GM23338 (cell line): ENCODE data around the gene MRPS10. TPM values are rescaled to one million over a fixed set of nuclear protein-coding genes. Genes with fewer than 3 reads are reported as not detected.
A peak's percentile ranks its signal among the peaks of the same experiment; 100 is the strongest.

Experiments
- ATAC-seq: fragments of 200-7000 bp; cut with Tn5 transposase; 3 replicates; pipeline ENCODE4 v1.9.1; 2020
- DNase-seq: peaks from one replicate; pipeline ENCODE4 v3.0.0-alpha.2; 2015; ENCODE audit warnings: low spot score
- H2AFZ ChIP-seq: fragments of 200-600 bp; sonication (generic); 2 replicates; pipeline ENCODE4 v1.8.0; 2016; ENCODE audit warnings: antibody characterized with exemption, mild to moderate bottlenecking, moderate library complexity
- H3F3A ChIP-seq: fragments of 200-600 bp; sonication (generic); replicated peaks from 2 replicates; pipeline ENCODE4 v1.8.0; 2017; ENCODE audit warnings: antibody characterized with exemption, mixed run types, low read depth
- H3K27ac ChIP-seq: fragments of 200-600 bp; sonication (generic); 2 replicates; pipeline ENCODE4 v1.6.1; 2016; ENCODE audit warnings: low read depth
- H3K27me3 ChIP-seq: fragments of 200-600 bp; sonication (generic); 2 replicates; pipeline ENCODE4 v1.8.0; 2016; ENCODE audit warnings: mild to moderate bottlenecking, mixed run types, moderate library complexity; ENCODE audit not compliant: insufficient read depth
- H3K36me3 ChIP-seq: fragments of 200-600 bp; sonication (generic); 2 replicates; pipeline ENCODE4 v1.8.0; 2016; ENCODE audit warnings: mild to moderate bottlenecking; ENCODE audit not compliant: insufficient read depth
- H3K4me1 ChIP-seq: fragments of 200-600 bp; sonication (generic); 2 replicates; pipeline ENCODE4 v1.8.0; 2016; ENCODE audit warnings: mild to moderate bottlenecking, moderate library complexity; ENCODE audit not compliant: insufficient read depth
- H3K4me2 ChIP-seq: fragments of 200-600 bp; sonication (generic); 2 replicates; pipeline ENCODE4 v1.7.1; 2017; ENCODE audit warnings: mixed run types
- H3K4me3 ChIP-seq: fragments of 200-600 bp; sonication (generic); 2 replicates; pipeline ENCODE4 v1.6.1; 2016; ENCODE audit warnings: mixed run types
- H3K79me2 ChIP-seq: fragments of 200-600 bp; sonication (generic); replicated peaks from 2 replicates; pipeline ENCODE4 v1.8.0; 2017; ENCODE audit warnings: mild to moderate bottlenecking; ENCODE audit not compliant: insufficient read depth
- H3K9me2 ChIP-seq: fragments of 200-600 bp; sonication (generic); 2 replicates; pipeline ENCODE4 v1.8.0; 2017; ENCODE audit not compliant: insufficient read depth
- H4K20me1 ChIP-seq: fragments of 200-600 bp; sonication (generic); replicated peaks from 2 replicates; pipeline ENCODE4 v1.8.0; 2017; ENCODE audit warnings: mild to moderate bottlenecking; ENCODE audit not compliant: insufficient read depth
- H3K27ac Mint-ChIP-seq: 2 replicates; pipeline ENCODE4 v1.8.0; 2020; ENCODE audit warnings: inconsistent platforms, mild to moderate bottlenecking, moderate library complexity, mixed read lengths
- H3K27me3 Mint-ChIP-seq: 3 replicates; pipeline ENCODE4 v1.8.0; 2022; ENCODE audit warnings: low read depth, mild to moderate bottlenecking, moderate library complexity, mixed read lengths, inconsistent platforms; ENCODE audit not compliant: insufficient read depth, poor library complexity
- H3K36me3 Mint-ChIP-seq: 3 replicates; pipeline ENCODE4 v1.8.0; 2021; ENCODE audit warnings: low read depth, mild to moderate bottlenecking, inconsistent platforms, moderate library complexity, mixed read lengths
- H3K4me1 Mint-ChIP-seq: 3 replicates; pipeline ENCODE4 v1.8.0; 2020; ENCODE audit warnings: mild to moderate bottlenecking, inconsistent platforms, mixed read lengths
- H3K4me3 Mint-ChIP-seq: 3 replicates; pipeline ENCODE4 v1.8.0; 2021; ENCODE audit warnings: moderate library complexity, mild to moderate bottlenecking, inconsistent platforms, mixed read lengths
- H3K9me3 Mint-ChIP-seq: 3 replicates; pipeline ENCODE4 v1.8.0; 2020; ENCODE audit warnings: moderate library complexity, mild to moderate bottlenecking, inconsistent platforms, mixed read lengths
- CREB1 ChIP-seq: fragments of 250-450 bp; sonication (Bioruptor Pico); IDR thresholded peaks from 2 replicates; pipeline ENCODE4 v1.5.0; 2020; ENCODE audit warnings: low read depth, mild to moderate bottlenecking, moderate library complexity
- CTCF ChIP-seq, 2 experiments: fragments of 200-600 bp in 1 of 2; sonication (generic) in 1 of 2; conservative IDR thresholded peaks; 2 replicates each; pipeline versions ENCODE4 v1.5.1 to v1.6.1; 2016 to 2017; ENCODE audit warnings: antibody characterized with exemption in 2 of 2, low read depth in 2 of 2, mild to moderate bottlenecking in 2 of 2, moderate library complexity in 1 of 2
- ETS1 ChIP-seq: IDR thresholded peaks from 2 replicates; pipeline ENCODE4 v1.6.1; 2016; ENCODE audit warnings: antibody characterized with exemption
- EZH2 ChIP-seq: fragments of 200-600 bp; sonication (generic); IDR thresholded peaks from one replicate; pipeline ENCODE4 v1.8.0; 2017; ENCODE audit warnings: antibody characterized with exemption, mild to moderate bottlenecking, low read depth; ENCODE audit not compliant: unreplicated experiment
- EZH2phosphoT487 ChIP-seq: fragments of 200-600 bp; sonication (generic); IDR thresholded peaks from one replicate; pipeline ENCODE4 v1.8.1; 2018; ENCODE audit warnings: antibody characterized with exemption; ENCODE audit not compliant: unreplicated experiment
- NANOG ChIP-seq: IDR thresholded peaks from 2 replicates; pipeline ENCODE4 v1.6.1; 2016; ENCODE audit warnings: antibody characterized with exemption, borderline replicate concordance
- POLR2AphosphoS5 ChIP-seq: IDR thresholded peaks from 2 replicates; pipeline ENCODE4 v1.6.1; 2016; ENCODE audit warnings: antibody characterized with exemption, low read depth
- STAT1 ChIP-seq: IDR thresholded peaks from one replicate; pipeline ENCODE4 v1.6.1; 2016; ENCODE audit warnings: antibody characterized with exemption; ENCODE audit not compliant: unreplicated experiment
- ZNF114 ChIP-seq: fragments of 250-450 bp; sonication (Bioruptor Pico); IDR thresholded peaks from 2 replicates; pipeline ENCODE4 v1.5.0; 2020; ENCODE audit warnings: mild to moderate bottlenecking, moderate library complexity
- ZNF331 ChIP-seq: fragments of 250-450 bp; sonication (Bioruptor Pico); IDR thresholded peaks from 2 replicates; pipeline ENCODE4 v1.5.0; 2020; ENCODE audit warnings: low read depth, mild to moderate bottlenecking, moderate library complexity
- polyA plus RNA-seq: library from polyadenylated mRNA; unstranded; fragments of >200 nt; fragmentation: Nextera tagmentation; extraction: Ambion mirVana; gene quantifications from 2 replicates; pipeline ENCODE4 v1.2.1, GENCODE V29; 2016
- total RNA-seq: library from RNA; depleted of rRNA; stranded (reverse); fragments of >200 nt; shearing (Covaris generic); gene quantifications from 2 replicates; pipeline ENCODE4 v1.2.3, GENCODE V29; 2014
- TF ChIP-seq, protein P1 (sequence below): IDR thresholded peaks from one replicate; pipeline ENCODE4 v1.6.1; 2018; ENCODE audit warnings: antibody characterized with exemption; ENCODE audit not compliant: unreplicated experiment

The MRPS10 gene
- total and polyA plus RNA-seq, 2 experiments from 2014 or later, result 36.2 to 42.7 TPM

GRCh38 chr6:42226645-42227143 lies 9.0 kb upstream of the MRPS10 start:
- H3K27me3 Mint-ChIP-seq, result no peaks in the 10 kb centered on the region
- Histone ChIP-seq H3K9me2 (no peaks in the 10 kb centered on the region), H3F3A (peaks cover 10% of the 10 kb centered on the region; the same call in 1 of the 2 replicates), H3K79me2 (no peaks in the 10 kb centered on the region), H2AFZ (no peak overlapping the region), H3K4me2 (no peak overlapping the region), H3K27me3 (no peaks in the 10 kb centered on the region), H3K36me3 (0 out of 2 replicates have a peak, but pooled peaks cover 5% of the 10 kb centered on the region), H3K4me1 (no peaks in the 10 kb centered on the region), H3K4me3 (no peak overlapping the region), H4K20me1 (no peaks in the 10 kb centered on the region), H3K27ac (peak overlapping the region; percentile 57; the same call in 1 of the 2 replicates)
- H3K4me3 Mint-ChIP-seq, result no peak overlapping the region
- H3K27ac Mint-ChIP-seq, result peak overlapping the region; percentile 55; the same call in 1 of the 2 replicates
- peaks cover 9% of the 10 kb centered on the region; the same call in 2 of the 3 replicates for H3K4me1 Mint-ChIP-seq
- ATAC-seq (no peak), DNase-seq (no peak)
- TF ChIP-seq ETS1 (no peak), CTCF (conservative IDR thresholded peaks at IDR 0.05; ENCODE audit: low read depth in 2 of 2) (no peak), POLR2AphosphoS5 (no peak), CREB1 (no peak), EZH2 (no peak), ZNF331 (no peak), STAT1 (no peak), EZH2phosphoT487 (no peak), NANOG (no peak), ZNF114 (no peak)
- TF ChIP-seq, protein P1, sequence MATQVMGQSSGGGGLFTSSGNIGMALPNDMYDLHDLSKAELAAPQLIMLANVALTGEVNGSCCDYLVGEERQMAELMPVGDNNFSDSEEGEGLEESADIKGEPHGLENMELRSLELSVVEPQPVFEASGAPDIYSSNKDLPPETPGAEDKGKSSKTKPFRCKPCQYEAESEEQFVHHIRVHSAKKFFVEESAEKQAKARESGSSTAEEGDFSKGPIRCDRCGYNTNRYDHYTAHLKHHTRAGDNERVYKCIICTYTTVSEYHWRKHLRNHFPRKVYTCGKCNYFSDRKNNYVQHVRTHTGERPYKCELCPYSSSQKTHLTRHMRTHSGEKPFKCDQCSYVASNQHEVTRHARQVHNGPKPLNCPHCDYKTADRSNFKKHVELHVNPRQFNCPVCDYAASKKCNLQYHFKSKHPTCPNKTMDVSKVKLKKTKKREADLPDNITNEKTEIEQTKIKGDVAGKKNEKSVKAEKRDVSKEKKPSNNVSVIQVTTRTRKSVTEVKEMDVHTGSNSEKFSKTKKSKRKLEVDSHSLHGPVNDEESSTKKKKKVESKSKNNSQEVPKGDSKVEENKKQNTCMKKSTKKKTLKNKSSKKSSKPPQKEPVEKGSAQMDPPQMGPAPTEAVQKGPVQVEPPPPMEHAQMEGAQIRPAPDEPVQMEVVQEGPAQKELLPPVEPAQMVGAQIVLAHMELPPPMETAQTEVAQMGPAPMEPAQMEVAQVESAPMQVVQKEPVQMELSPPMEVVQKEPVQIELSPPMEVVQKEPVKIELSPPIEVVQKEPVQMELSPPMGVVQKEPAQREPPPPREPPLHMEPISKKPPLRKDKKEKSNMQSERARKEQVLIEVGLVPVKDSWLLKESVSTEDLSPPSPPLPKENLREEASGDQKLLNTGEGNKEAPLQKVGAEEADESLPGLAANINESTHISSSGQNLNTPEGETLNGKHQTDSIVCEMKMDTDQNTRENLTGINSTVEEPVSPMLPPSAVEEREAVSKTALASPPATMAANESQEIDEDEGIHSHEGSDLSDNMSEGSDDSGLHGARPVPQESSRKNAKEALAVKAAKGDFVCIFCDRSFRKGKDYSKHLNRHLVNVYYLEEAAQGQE, result no peak
- H3K9me3 Mint-ChIP-seq, result no peaks in the 10 kb centered on the region
- H3K36me3 Mint-ChIP-seq, result peaks cover 27% of the 10 kb centered on the region
